NCI-H446 treated with DMSO at 0.1 percent for 48 hours (cell line): ENCODE data around the gene ZBTB1.
"Not testable (repeated sequence)": the region's sequence is repeated elsewhere in the genome, so short reads cannot be mapped to it uniquely, and the experiment has no call there.

Source experiments
- DNase-seq: peaks from one replicate; lab custom pipeline; 2025; lab: John Stamatoyannopoulos, UW

ZBTB1 gene

GRCh38 chr14:64531567-64531966 lies 27.0 kb downstream of the ZBTB1 start:
- no peak for DNase-seq

- no peak for DNase-seq
Observed at GRCh38 chr14:64536488-64537245, 32.1 kb downstream of the ZBTB1 start.

GRCh38 chr14:64540208-64541202 lies 35.9 kb downstream of the ZBTB1 start, which contains the start of gene HSPA2:
Gene HSPA2 (plus strand): TSS chr14:64540741. CDS start chr14:64540850, 109 bp downstream.
- peak; percentile 71 for DNase-seq

GRCh38 chr14:64541261-64541971 lies 36.8 kb downstream of the ZBTB1 start:
- DNase-seq, result no peak

GRCh38 chr14:64541972-64542835 lies 37.6 kb downstream of the ZBTB1 start:
- no peak for DNase-seq

- DNase-seq, result no peak
Observed at GRCh38 chr14:64542836-64543201, 38.2 kb downstream of the ZBTB1 start.

- no peak for DNase-seq
Observed at GRCh38 chr14:64544607-64545312, 40.2 kb downstream of the ZBTB1 start.

- DNase-seq, result no peak
Observed at GRCh38 chr14:64549016-64549415, 44.4 kb downstream of the ZBTB1 start.

- no peak for DNase-seq
Observed at GRCh38 chr14:64549791-64550620, 45.4 kb downstream of the ZBTB1 start, which contains the start of gene PPP1R36. Gene PPP1R36 (plus strand): TSS chr14:64549961. CDS start chr14:64549998, 37 bp downstream.

GRCh38 chr14:64550621-64551333 lies 46.2 kb downstream of the ZBTB1 start:
- no peak for DNase-seq

- DNase-seq, result no peak
Observed at GRCh38 chr14:64554556-64554955, 50.0 kb downstream of the ZBTB1 start.

- no peak for DNase-seq
Observed at GRCh38 chr14:64556526-64556925, 52.0 kb downstream of the ZBTB1 start.

- DNase-seq, result not testable (repeated sequence)
Observed at GRCh38 chr14:64558216-64558615, 53.6 kb downstream of the ZBTB1 start.

GRCh38 chr14:64561631-64562030 lies 57.1 kb downstream of the ZBTB1 start:
- DNase-seq, result no peak

GRCh38 chr14:64562436-64562835 lies 57.9 kb downstream of the ZBTB1 start:
- DNase-seq, result no peak

- DNase-seq, result no peak
Observed at GRCh38 chr14:64563696-64564095, 59.1 kb downstream of the ZBTB1 start.

- DNase-seq, result no peak
Observed at GRCh38 chr14:64566651-64567122, 62.1 kb downstream of the ZBTB1 start.

GRCh38 chr14:64569138-64569631 lies 64.6 kb downstream of the ZBTB1 start:
- DNase-seq, result no peak
